Measurements from ENCODE around the gene STIM2.

- TF ChIP-seq POLR2AphosphoS5 (IDR thresholded peaks at IDR 0.05; ENCODE audit: borderline replicate concordance, low read depth, low read length) (no peak), FOXP2 (optimal IDR thresholded peaks at IDR 0.05; ENCODE audit: control extremely low read depth, extremely low read length, insufficient read depth) (no peak), EZH2 (IDR thresholded peaks at IDR 0.05) (no peak)
Observed at GRCh38 chr4:26907731-26908599, 47.3 kb downstream of the STIM2 start.

Measured in SK-N-MC (cell line).